Effector memory CD4-positive, alpha-beta T cell (primary cell): ENCODE results near the gene AGXT.

ENCODE experiments used
- DNase-seq, 3 donors: peaks; one replicate each; pipeline ENCODE4 v3.0.0-alpha.2; 2020
- H3K27ac ChIP-seq: 2 replicates; pipeline ENCODE4 v1.7.0; 2013; ENCODE audit warnings: mild to moderate bottlenecking, low read length, moderate library complexity; ENCODE audit not compliant: insufficient read depth, poor library complexity, severe bottlenecking
- H3K27me3 ChIP-seq: replicated peaks from 2 replicates; pipeline ENCODE4 v1.7.0; 2013; ENCODE audit warnings: mild to moderate bottlenecking, low read length; ENCODE audit not compliant: insufficient read depth, control insufficient read depth, poor library complexity, severe bottlenecking
- H3K36me3 ChIP-seq: 2 replicates; pipeline ENCODE4 v1.7.0; 2013; ENCODE audit warnings: mild to moderate bottlenecking, low read length, moderate library complexity; ENCODE audit not compliant: control insufficient read depth, insufficient read depth
- H3K4me1 ChIP-seq: 2 replicates; pipeline ENCODE4 v1.7.0; 2013; ENCODE audit warnings: low read length, mild to moderate bottlenecking; ENCODE audit not compliant: control insufficient read depth, insufficient read depth, poor library complexity, severe bottlenecking
- H3K4me3 ChIP-seq: 2 replicates; pipeline ENCODE4 v1.7.0; 2013; ENCODE audit warnings: low read length, low read depth, mild to moderate bottlenecking; ENCODE audit not compliant: insufficient read depth, poor library complexity, severe bottlenecking
- H3K9me3 ChIP-seq: 2 replicates; pipeline ENCODE4 v1.7.0; 2013; ENCODE audit warnings: mild to moderate bottlenecking, low read length, moderate library complexity; ENCODE audit not compliant: control insufficient read depth

AGXT gene

DNA sequence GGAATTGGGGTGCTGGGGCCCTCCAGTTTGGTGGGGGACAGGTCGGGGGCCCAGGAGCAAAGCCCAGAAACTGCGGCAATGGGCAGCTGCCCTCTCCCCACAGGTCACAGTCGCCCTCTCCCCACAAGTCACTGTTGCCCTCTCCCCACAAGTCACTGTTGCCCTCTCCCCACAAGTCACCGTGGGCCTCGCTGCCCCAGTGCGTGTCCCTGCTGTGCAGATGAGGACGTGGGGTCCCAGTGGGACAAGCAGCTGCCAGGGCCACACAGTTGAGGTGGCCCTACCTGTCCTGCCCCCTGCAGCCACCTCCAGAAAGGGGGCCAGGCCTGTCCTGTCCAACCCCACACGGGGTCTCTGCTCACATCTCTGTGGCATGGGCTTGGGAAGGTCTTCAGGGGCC, 13.0 kb upstream of the AGXT start:
- no peak for DNase-seq
- Histone ChIP-seq H3K9me3 (no peaks in the 10 kb centered on the region), H3K27ac (no peak overlapping the region), H3K4me3 (no peak overlapping the region), H3K4me1 (no peaks in the 10 kb centered on the region), H3K36me3 (no peaks in the 10 kb centered on the region), H3K27me3 (no peaks in the 10 kb centered on the region)

DNA sequence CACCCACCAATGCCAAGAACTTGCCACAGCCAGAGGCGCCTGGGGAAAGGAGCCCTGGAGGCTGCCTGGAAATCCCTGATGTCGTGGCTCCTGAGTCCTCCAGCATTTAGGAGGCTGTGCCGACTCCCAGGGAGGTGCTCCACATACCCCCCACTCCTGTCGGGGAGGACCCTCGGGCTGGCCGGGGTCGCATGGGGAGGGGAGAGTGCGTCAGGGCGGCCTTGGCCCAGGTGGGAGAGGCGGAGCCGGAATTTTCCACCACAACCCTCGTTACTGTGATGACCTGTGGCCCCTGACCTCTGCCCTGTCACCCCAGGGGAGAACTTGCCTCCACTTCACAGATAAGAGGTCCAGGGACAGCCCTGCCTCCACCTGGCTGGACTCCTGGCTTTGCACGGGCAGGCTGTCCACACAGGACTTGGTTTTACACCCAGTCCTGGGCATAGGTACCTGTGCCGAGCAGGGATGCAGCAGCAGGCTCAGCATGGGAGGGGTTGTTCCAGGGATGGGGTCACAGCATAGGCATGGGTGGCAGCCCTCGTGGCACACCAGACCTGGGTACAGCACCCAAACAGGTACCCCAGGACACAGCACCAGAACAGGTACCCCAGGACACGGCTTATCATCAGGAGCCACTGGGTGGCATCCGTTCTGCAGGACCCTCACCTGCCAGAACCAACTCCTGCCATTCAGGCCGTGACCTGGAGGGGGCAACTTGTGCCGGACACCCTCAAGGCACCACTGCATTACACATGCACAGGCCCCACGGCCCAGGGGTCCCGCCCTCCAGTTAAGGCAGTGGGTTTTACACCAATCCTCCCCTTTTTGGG, 12.3 kb upstream of the AGXT start:
- Histone ChIP-seq H3K36me3 (no peaks in the 10 kb centered on the region), H3K27me3 (no peaks in the 10 kb centered on the region), H3K27ac (no peak overlapping the region), H3K9me3 (no peaks in the 10 kb centered on the region), H3K4me3 (no peak overlapping the region), H3K4me1 (no peaks in the 10 kb centered on the region)
- no peak for DNase-seq

DNA sequence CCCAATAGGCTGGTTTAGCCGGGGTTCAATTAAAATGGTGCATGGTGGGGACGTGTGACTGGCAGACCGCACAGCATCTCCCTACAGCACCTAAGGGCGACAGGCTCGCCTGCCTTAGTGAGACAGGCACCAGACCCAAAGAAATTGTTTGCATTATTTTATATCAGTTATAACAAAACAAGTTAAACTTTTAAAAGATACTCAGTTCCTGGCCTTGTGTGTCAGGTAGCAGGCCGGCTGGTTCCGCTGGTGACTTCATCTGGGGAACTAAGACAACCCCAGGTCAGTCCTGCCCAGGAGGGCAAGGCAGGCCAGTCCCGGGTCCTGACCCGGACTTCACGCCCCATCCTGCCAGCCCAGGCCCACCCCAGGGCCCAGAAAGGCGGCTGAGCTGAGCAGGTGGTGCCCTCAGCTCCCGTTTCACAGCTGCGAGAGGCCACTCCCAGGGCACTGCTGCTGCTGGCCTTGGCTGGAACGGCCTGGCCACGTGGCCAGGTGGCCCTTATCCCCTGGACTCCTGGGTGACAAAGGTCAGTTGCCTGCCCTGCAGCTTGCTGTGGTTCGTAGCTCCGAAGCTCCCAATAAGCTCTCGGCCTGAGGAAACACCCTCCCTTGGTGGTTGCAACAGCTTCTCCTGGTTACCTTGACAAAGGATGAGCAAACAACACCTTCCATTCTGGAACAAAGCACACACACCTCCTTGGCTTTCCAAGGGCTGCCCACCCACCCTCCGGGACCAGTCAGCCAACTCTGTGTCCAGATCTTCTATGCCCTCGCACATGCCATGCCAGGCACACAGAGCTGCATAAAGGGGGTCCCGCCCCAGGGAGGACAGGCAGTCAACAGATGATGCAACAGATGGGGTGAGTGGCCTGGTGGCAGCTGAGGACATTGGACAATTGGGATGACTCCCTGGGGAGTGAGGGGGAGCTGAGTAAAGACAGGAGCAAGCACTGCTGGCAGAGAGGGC, 11.3 kb upstream of the AGXT start:
- no peaks in the 10 kb centered on the region for H3K9me3 ChIP-seq
- H3K4me1 ChIP-seq, result no peaks in the 10 kb centered on the region
- no peaks in the 10 kb centered on the region for H3K27me3 ChIP-seq
- H3K27ac ChIP-seq, result no peak overlapping the region
- H3K36me3 ChIP-seq, result no peaks in the 10 kb centered on the region
- H3K4me3 ChIP-seq, result no peak overlapping the region
- no peak for DNase-seq

DNA sequence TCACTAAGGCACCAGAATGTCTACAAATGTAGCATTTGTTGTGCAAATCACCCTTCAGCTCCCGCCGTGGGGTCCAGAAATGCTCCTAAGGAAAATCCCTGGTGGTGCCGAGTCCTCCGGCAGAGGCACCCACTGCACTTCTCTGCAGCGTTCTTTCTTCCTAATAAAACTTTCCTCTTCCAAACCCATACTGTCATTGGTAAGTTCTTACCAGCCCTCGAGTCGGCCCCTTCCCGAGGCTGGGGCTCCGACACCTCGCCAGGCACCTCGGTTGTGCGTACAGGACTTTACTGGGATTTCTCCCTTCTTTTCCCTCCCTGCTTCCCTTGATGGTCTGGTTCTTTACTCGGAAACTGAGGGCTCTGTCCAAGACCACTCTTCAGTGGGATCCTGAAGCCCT, 10.3 kb upstream of the AGXT start:
- Histone ChIP-seq H3K27ac (no peak overlapping the region), H3K36me3 (no peaks in the 10 kb centered on the region), H3K9me3 (no peaks in the 10 kb centered on the region), H3K4me1 (no peaks in the 10 kb centered on the region), H3K4me3 (no peak overlapping the region), H3K27me3 (no peaks in the 10 kb centered on the region)
- DNase-seq, result no peak

- Histone ChIP-seq H3K4me3 (no peak overlapping the region), H3K36me3 (no peaks in the 10 kb centered on the region), H3K4me1 (no peaks in the 10 kb centered on the region), H3K27ac (no peak overlapping the region), H3K27me3 (no peaks in the 10 kb centered on the region), H3K9me3 (no peaks in the 10 kb centered on the region)
- DNase-seq, result no peak
These were observed 9.8 kb upstream of the AGXT start for GRCh38 chr2:240858871-240859270.

- H3K36me3 ChIP-seq, result no peaks in the 10 kb centered on the region
- DNase-seq, result no peak
These were observed 7.1 kb upstream of the AGXT start for GRCh38 chr2:240861547-240861946.

GRCh38 chr2:240864475-240864874, 4.1 kb upstream of the AGXT start:
- H3K27ac ChIP-seq, result no peak overlapping the region
- no peaks in the 10 kb centered on the region for H3K36me3 ChIP-seq
- no peaks in the 10 kb centered on the region for H3K27me3 ChIP-seq
- no peak for DNase-seq
- H3K4me3 ChIP-seq, result no peak overlapping the region
- H3K4me1 ChIP-seq, result no peaks in the 10 kb centered on the region
- no peaks in the 10 kb centered on the region for H3K9me3 ChIP-seq

More at GRCh38 chr2:240861547-240861946, 7.1 kb upstream of the AGXT start:
- H3K27ac ChIP-seq, result no peak overlapping the region
- H3K27me3 ChIP-seq, result no peaks in the 10 kb centered on the region
- H3K4me1 ChIP-seq, result no peaks in the 10 kb centered on the region
- no peak overlapping the region for H3K4me3 ChIP-seq
- H3K9me3 ChIP-seq, result no peaks in the 10 kb centered on the region

- Histone ChIP-seq H3K27ac (no peak overlapping the region), H3K4me1 (no peaks in the 10 kb centered on the region), H3K36me3 (no peaks in the 10 kb centered on the region), H3K27me3 (no peaks in the 10 kb centered on the region), H3K9me3 (no peaks in the 10 kb centered on the region), H3K4me3 (no peak overlapping the region)
- DNase-seq, result no peak
These were observed 3.2 kb upstream of the AGXT start for GRCh38 chr2:240865391-240865790.

DNA sequence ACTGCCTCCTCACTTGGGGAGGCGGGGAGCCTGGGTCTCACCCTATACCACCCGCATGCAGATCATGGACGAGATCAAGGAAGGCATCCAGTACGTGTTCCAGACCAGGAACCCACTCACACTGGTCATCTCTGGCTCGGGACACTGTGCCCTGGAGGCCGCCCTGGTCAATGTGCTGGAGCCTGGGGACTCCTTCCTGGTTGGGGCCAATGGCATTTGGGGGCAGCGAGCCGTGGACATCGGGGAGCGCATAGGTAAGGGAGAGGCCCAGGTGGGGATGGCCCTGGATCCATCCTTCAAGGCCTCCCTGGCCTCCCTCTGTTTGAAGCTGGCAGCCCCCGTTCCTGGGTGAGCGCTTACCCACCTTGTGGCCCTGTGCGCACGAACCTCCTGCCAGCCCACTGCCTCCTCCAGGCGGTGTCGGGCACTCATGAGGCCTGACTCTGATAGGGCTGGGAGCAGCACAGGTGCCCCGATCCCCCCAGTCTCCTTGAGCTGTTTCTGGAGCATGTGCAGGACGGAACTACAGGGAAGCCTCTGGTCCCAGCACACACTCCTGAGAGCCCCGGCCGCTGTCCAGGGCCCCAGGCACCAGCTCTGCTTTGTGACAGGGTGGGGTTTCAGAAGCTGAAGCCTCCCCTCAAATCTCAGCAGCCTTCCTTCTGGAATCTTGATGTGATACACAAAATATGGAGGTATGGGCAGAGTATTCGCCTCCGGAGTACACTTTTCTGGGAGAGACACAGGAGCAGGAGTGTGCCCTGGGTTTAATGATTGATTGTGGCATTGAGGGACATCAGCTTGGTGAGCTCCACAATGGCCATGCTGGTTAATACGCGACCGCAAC, 708 bp downstream of the AGXT start:
- no peak for DNase-seq
- Histone ChIP-seq H3K4me3 (no peak overlapping the region), H3K9me3 (no peaks in the 10 kb centered on the region), H3K36me3 (no peaks in the 10 kb centered on the region), H3K27me3 (no peaks in the 10 kb centered on the region), H3K4me1 (no peaks in the 10 kb centered on the region), H3K27ac (no peak overlapping the region)
